Non-pigmented ciliary epithelial cell (primary cell): ENCODE results near the gene TNIP1.

ENCODE experiments used
- DNase-seq: peaks from one replicate; pipeline ENCODE4 v3.0.0-alpha.2; 2010; ENCODE audit warnings: low read depth

Gene TNIP1

DNA sequence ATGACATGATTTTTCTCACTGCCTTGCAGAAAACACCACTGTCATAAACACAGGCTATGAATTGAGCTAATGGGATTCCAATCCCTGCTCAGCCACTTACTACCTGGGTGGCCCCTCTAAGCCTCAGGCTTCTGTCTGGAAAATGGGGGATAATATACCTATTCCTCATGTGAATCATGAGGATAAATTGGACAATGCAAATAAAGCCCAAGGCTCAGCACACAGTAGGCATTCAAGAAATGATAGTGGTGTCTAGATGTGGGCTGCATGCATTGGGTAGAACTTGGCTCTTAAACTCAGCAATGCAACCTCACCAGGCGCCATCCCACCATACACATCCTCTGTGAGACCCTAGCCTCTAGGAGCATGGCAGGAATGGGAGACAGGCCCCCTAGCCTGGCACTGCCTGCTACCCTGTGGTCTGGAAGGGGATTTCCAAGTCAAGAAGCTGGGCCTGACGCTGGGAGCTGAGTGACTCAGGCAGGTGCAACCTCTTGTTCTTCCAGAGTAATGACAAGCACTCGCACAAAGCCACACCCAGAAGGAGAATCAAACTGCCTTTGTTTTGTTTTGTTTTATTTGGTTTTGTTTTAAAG is 2.3 kb upstream of the TNIP1 start:
- DNase-seq: no peak

GRCh38 chr5:151082282-151082902 is 1.6 kb upstream of the TNIP1 start:
- no peak for DNase-seq

- no peak for DNase-seq
Measured at GRCh38 chr5:151081431-151082281, 822 bp upstream of the TNIP1 start.

DNA sequence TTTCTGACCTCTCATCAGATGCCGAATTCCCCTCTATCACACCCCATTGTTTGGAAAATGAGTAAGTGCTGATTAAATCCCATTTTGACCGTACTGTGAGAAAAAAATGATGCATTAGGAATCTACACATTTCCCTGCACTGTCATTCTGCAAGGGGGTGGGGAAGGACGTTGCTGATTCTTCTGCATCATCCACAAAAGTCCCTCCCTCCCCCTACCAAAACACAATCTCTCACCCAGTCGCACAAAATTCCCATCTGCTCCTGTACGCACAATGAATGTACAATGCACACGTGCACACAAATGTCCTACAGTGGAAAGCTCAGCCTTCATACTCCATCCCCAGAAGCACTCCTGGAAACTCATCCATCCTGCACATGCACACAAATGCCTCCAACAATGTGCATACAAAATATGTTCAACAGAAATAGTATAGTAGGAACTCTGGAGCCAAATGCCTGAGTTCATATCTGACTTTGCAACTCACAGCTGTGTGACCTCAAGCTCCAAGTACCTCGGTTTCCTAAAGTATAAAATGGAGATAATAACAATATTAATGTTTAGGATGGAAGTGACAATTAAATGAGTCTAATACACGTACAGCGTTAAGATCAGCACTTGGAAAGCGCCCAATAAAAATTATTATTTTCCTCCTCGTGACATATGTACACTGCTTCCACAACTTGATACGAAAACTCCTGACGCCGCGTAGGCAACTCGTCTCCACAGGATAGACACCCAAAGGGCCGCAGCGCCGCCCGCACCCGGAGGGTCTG is 809 bp downstream of the TNIP1 start:
- peak; percentile 70 for DNase-seq

DNA sequence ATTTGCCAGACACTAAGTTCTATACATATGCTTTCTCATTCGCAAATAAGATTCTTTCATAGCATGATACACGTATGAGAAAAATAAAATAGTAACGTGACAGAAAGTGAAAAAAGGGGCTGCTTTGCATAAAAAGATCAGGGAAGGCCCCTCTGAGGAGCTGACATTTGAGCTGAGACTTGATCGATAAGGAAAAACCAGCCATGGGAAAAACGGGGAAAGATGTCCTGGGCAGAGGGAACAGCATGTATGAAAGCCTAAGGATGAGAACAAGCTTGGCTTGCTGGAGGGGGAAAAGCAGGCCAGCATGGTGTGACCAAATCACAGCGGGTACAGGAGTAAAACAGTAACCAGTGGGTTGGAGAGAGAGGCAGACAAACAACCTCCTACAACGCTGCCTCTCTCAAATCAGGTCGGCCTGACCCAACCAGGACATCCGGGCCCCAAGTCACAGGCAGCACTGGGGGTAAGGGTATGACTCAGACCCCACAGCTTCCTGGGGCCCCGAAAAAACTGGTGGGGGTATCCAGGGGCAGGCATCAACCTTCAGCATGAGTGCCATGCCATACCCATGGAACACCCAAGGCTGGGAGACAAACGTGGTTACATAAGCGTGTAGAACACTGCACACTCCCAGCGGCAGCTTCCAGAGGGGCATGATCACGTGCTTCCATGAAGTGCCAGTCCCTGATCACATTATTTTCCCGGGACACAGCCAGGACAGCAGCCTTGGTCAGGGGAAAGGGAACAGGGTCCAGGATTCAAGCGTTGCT is 2.2 kb downstream of the TNIP1 start:
- DNase-seq: no peak

DNA sequence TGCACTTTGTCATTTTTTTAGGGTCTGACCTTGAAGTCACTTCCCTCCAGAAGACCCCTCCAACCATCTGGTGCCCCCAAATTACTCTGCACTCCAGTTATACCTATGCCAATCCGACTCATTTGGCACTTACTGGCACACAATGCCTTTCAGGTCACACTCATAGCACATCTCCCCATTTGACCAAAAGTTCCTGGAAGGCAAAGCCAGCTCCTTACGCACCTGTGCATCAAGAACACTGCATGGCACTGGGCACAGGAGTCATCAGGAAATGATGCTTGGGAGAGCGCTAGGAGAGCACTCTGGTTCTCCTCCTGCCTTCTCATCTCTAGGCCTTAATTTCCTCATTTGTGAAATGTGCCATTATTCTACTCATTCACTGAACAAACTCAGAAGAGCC is 2.9 kb downstream of the TNIP1 start:
- no peak for DNase-seq

DNA sequence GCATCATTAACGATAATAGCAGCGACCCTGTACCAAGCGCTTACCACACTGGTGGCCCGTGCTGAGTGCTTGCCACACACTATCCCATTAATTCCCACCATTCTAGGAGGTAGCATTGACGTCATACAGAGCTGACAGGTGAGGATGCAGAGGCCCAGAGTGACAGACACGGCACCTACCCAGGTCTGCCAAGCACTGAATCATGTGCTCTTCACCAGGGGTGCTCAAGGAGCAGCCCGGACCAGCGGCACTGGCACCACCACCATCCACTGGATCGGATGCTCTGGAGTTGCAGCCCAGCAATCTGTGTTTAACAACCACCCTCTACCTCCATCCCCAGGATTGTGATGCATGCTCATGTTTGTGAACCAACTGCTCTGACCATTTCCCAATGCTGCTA is 3.4 kb downstream of the TNIP1 start:
- no peak for DNase-seq

DNA sequence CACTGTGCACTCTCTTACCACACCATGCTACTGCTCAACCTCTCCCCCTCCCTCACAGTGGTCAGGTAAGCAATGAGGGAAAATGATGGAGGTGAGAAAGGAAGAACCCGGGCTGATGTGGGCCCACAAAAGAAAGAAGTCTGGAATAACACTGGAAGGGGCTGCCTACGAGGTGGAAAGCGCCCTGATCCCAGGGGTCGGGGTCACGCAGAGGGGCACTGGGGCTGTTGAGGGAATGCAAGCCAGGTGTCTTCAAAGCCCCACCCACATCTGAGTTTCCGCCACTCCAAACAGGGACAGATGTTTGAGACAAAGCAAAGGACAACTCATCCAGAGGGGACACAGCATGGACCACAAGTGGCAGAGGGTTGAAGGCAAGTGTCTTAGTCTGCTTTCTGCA is 4.2 kb downstream of the TNIP1 start:
- DNase-seq: no peak

DNA sequence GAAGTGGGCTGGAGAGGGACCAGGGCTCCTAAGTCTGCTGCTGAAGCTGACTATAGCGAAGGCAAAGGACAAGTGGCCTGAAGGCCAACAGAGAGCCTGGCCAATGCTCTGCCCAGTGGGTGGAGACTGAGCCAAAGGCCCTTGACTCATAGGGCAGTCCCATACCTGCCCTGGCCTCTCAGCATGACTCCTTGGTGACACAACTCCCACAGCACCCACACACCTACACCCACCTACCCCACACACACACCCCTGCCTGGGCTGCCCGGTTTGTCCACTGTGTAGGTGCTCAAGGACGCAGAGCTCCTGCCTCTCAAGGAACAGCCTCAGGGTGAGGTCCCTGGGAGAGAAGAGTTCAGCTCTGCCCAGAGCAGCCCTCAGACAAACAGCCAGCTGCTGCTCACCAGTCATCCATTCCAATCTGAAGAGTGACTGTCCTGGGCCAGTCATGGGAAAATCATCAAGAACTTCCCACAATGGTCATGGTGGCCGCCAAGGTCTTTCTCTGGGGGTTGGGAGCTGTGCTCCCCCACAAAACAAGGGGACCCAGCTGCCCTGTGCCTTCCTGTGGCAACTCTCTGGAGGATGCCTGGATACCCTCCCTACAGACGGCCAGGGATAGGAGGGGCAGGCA is 5.0 kb downstream of the TNIP1 start:
- no peak for DNase-seq

GRCh38 chr5:151074557-151074956 is 6.3 kb downstream of the TNIP1 start:
- no peak for DNase-seq

- no peak for DNase-seq
Measured at GRCh38 chr5:151073280-151073679, 7.6 kb downstream of the TNIP1 start.

DNA sequence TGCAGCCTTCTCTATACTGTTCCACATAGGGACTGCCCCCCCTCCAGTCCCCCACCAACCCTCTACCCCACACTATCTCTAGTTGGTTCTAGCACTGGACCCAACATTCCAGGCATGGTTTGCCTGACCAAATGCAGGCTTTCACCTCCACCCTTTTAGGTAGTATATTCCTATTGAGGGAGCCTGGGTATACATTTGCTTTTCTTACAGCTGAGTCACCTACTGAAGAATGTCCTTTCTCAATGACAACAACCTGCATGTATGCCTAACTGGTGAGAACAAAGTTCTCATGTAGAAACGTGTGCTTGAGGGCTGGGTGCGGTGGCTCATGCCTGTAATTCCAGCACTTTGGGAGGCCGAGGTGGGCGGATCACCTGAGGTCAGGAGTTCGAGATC is 8.2 kb downstream of the TNIP1 start:
- peak; percentile 83 for DNase-seq

GRCh38 chr5:151071848-151072629 is 8.8 kb downstream of the TNIP1 start:
- no peak for DNase-seq

GRCh38 chr5:151071021-151071420 is 9.8 kb downstream of the TNIP1 start:
- DNase-seq: no peak

- no peak for DNase-seq
Measured at GRCh38 chr5:151070449-151070848, 10.4 kb downstream of the TNIP1 start.

DNA sequence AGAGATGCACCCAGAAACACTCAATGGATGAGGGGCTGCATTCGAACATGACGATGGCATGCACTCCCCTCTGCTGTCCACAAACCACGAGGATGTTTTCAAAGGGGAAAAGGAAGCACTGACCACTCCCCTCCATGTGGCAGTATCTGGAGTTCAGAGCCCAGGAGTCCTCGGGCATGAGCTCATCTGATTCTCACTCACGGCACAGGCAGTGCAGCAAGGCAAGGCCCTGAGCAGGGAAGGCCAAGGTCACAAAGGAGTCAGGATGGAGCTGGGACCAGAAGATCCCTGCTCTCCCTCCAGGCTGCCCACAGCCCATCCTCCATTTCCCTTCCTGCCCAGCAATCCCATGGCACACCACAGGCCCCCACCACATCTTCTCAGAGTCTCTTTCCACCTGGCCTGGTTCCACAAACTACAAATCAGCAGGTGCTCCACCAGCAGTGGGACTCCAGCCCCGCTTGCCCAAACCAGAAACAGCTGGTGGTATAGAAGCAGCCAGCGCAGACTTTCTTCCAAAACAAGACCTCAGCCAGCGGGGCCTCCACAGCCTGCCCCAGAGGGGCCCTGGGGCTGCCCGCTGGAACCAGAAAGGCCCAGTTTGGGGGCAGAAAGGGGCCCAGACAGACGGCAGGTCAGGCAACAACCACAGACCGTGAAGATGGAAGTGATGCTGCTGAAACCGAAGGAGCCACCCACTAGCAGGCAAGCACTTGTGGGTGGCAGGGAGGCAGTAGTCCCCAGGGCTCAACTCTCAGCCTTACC is 12.2 kb downstream of the TNIP1 start:
- DNase-seq: no peak

DNA sequence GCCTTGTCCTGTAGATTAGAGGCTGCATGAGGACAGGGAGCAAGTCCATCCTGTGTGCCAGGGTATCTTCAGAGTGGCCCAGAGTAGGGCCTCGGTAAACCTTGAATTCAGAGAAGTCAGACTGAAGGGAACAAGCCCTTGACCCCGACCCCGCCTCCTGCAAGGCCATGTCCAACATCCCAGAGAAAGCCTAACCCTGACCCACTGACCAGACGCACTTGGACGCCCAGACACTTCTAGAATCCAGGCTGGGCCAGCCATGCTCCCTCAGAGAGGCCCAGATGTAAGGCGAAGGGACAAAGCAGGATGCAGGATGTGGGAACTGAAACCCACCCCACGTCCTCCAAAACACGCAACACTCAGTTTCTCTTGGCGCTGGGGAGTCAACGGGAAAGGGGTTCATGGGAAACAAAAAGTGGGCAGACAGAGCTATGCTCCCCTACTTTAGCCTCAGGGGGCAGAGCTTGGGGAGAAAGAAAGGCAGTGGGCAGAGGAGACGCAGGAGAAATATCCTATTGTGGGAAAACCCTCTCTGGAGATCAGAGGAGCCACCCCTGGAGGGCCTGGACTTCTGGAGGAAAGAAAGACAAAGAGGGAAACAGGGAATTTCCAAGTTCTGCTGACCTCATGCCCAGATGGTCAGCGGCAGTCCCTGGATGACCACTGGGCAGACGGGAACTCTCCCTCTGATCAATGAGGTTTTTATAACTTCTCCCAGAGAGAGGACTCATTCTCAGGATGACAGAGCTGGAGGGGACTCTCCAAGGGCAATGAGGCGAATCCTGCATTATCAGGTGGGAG is 13.0 kb downstream of the TNIP1 start:
- no peak for DNase-seq

- DNase-seq: no peak
Measured at GRCh38 chr5:151066920-151067319, 13.9 kb downstream of the TNIP1 start.

DNA sequence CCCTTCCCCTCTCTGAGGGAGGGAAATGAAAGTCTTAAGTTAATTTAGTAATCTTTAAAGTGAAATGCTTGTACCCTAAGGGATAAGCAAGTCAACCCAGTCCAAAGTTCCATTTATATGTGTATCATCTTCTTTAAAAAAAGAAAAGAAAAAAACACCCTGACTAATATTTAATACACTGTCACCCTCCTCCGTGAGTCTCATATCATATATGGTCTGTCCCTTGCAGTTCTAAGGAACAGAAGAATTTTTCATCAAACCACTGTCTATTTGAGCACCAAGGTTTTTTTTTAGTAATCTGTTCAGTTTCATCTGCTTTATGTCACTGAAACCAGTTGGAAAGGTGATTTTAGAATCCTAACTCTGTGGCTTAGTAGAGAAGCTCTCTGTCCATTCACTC is 15.2 kb downstream of the TNIP1 start:
- no peak for DNase-seq
